C4-2B (cell line): Measurements from ENCODE around the gene SLCO3A1.

Experiments
- CTCF ChIP-seq: fragments of 450-650 bp; conservative IDR thresholded peaks from 2 replicates; pipeline ENCODE4 v1.5.1; 2017; ENCODE audit warnings: mild to moderate bottlenecking
- ZFX ChIP-seq: fragments of 450-650 bp; IDR thresholded peaks from 2 replicates; pipeline ENCODE4 v1.6.1; 2017

GRCh38 chr15:92159906-92160841 is 306.7 kb downstream of the SLCO3A1 start:
- no peak for TF ChIP-seq CTCF
- TF ChIP-seq ZFX, result no peak
